GM04503 (cell line): ENCODE measurements around the gene WDR93.

Experiments used
- DNase-seq: peaks from one replicate; pipeline ENCODE4 v3.0.0-alpha.2; 2012; ENCODE audit warnings: low read depth

The WDR93 gene

DNA sequence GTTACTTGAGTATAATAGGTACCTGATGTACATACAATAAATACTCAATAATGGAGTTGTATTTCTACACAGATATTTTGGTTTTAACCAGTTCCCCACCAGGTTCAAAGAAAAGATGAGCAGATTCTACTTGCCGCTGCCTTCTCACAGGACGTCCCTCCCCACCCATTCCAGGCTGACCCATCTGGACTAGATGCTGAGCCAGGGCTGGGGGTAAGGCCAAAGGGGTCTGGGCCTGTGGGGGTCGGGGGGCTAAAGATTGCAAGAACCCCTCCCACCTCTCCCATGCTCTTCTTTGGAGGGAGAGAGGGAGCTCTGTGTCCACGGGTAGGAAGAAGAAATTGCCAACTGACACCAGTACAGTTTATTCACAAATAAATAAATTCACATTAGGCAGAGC is 58.9 kb downstream of the WDR93 start:
- DNase-seq: no peak

DNA sequence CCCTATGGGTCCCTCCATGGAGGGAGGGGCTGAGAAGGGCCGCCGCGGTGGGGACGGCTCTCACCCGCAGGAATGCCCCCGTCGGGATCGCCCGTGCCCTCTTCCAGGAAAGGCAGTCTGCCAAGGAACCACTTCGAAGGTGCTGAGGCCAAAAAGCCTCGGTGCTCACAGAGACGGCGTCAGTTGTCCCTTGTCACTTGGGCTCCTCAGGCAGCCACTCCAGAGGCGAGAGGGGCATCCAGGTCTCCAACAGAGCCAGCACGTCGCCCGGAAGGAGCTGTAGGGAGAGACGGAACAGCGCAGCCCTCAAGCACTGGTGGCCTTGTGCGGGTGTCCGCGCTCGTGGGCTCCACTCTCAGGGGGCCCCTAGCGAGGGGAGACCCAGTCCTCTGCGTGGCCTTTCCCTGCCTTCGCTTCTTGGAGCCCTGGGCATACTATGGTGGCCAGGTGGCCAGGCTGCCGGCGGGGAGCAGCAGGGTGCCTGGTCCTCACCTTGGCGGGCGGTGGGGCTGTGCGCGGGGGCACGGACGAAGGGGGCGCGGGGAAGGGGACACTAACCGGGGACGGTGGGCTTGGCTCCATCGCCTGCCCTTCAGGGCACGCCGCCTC is 59.4 kb downstream of the WDR93 start:
- DNase-seq: no peak

DNA sequence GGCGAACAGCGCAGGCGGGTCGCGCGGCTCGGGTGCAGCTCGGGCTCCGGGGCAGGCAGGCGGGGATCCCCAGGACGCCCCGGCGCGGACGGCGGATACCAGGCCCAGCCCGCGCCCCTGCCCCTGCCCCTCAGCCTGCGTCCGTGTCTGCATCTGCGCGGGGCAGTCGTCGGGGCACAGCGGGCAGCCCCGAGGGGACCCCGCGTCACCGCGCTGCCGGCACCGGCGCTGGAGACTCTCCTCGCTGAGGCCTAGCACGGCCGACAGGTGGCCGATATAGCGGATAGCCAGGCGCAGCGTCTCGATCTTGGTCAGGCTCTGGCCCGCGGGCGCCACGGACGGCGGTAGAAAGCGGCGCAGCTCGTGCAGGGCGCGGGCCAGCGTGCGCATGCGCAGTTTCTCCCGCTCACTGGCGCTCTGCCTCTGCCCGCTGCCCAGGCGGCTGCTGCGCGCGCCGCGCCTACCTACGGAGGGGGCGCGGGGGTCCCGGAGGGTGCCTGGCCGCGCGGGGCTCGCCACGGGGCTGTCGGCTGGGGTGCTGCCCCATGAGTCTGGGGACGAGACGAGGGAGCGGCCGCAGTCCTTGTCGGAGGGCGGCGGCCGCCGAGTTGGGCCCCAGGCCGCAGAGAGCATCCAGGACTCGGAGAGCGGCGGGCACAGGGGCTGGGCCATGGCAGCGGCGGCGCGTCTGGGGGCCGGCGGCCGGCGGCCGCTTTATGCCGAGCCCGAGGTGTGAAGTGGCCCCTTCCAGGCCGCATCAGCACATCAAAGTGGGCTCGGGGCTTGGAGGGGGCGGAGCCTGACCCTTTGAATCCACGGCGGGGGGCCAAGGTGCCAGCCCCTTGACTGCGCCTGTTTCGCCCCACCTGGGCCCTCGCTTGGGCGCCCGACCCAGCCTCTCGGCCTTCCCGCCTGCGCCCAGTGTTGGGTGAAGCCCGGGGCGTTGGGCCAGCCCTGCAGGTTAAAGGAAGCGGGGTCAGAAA is 60.2 kb downstream of the WDR93 start, which contains the start of gene MESP1:
Gene MESP1 (minus strand): TSS at position 690 of the 983 bp plus-strand sequence. CDS start 18 bp downstream, at position 672.
- no peak for DNase-seq

DNA sequence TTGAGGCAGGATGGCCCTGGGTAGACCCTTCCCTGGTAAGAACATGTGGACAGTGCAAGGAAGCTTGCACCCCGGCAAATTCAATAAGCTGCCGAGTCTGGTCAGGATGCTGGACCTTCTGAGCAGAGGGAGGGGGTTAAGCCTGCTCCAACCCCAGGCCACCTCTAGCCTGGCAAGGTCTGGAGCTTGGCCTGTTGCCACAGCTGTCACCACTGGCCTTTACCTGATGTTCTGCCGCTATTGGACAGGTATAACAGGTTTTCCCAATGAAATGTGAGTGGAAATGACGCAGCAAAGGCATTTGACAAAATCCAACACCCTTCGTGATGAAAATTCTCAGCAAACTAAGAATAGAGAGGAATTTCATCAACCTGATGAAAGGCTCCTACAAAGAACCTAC is 61.1 kb downstream of the WDR93 start:
- no peak for DNase-seq

DNA sequence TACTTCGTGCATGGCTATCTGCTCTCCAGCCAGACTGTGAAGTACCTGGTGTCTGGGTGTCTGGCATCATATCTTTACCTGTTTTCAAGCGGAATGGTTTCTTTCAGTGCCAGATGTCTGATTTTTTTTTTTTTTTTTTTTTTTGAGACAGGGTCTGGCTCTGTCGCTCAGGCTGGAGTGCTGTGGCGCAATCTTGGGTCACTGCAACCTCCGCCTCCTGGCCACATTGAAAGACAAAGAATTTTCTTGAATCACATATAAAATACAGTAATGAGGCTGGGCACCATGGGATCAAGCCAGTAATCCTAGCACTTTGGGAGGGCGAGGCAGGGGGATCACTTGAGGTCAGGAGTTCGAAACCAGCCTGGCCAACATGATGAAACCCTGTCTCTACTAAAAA is 63.2 kb downstream of the WDR93 start:
- DNase-seq: no peak

DNA sequence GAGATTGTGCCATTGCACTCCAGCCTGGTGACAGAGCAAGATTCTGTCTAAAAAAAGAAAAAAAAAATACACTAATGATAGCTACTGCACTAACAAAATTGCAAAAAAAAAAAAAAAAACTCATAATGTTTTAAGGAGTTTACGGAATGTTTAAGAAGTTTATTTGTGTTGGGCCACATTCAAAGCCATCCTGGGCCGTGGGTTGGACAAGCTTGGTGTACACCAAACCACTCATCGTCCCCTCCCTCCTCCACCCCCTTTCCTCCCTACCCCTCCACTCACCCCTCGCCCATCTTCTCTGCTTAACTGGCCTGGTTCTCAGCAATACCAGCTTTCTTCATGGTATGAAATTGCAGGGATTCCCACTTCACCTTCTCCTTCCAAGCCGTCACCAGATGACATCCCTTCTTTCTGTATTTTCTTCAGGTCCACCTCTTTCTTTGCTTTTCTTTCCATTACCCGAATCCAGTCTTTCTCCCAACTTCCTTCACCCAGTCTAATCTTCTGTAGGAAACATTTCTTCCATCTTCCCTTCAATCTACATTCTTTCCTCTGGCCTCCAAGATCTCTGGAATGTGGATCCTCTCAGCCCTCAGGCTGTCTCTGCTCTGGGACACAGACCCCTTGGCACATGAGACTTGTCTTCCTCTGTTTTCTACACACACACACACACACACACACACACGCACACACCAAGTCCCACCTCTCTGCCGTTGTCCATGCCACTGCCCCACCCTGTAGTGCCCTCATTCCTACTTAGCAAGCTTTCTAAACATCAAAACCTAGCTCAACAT is 63.9 kb downstream of the WDR93 start:
- DNase-seq: no peak

DNA sequence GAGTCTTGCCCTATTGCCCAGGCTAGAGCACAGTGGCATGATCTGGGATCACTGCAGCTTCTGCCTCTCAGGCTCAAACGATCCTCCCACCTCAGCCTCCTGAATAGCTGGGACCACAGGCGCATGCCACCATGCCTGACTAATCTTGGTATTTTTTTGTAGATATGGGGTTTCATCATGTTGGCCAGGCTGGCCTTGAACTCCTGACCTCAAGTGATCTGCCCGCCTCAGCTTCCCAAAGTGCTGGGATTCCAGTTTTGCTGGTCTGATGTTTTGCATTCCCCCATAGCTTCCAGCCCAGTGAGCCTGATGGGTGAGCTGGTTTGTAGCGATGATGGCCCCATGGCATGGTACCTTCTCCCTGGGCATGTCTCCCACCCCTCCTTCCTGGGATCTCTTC is 65.1 kb downstream of the WDR93 start:
- no peak for DNase-seq

DNA sequence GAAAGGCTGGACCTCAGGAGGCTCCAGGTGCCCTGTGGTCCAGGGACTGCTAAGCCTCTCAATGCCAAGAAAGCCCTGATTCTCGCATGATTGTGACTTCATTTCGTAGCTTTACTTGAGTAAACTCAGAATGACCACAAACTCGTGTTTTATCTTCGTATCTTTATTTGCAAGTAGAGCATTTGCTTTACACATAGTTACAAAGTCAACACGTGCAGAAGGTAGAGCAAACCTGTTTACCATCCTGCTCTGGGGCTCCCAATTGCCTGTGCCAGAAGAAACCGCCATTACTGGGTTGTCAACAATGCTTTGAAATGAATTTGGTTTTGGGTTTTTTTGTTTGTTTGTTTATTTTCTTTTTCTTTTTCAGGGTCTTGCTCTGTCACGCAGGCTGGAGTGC is 66.3 kb downstream of the WDR93 start:
- DNase-seq: no peak

DNA sequence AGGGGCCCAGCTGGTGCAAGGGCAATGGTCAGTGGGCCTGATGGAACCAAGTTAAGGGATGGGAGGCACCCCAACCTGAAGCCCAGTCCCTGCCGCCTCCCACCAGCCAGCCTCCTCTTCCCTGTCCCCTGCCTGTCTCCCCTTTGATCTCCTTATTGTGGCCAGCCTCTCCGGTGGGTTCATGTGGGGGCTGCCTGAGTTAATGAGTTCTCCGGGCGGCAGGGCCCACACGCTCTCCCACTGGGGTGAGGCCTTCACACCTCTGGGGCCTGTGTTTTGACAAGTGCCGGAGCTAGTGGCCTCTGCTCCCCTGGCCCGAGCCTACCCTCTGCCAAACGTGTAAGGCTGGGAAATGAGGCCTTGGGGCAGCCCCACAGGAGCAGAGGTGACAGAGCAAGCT is 67.7 kb downstream of the WDR93 start:
- no peak for DNase-seq

DNA sequence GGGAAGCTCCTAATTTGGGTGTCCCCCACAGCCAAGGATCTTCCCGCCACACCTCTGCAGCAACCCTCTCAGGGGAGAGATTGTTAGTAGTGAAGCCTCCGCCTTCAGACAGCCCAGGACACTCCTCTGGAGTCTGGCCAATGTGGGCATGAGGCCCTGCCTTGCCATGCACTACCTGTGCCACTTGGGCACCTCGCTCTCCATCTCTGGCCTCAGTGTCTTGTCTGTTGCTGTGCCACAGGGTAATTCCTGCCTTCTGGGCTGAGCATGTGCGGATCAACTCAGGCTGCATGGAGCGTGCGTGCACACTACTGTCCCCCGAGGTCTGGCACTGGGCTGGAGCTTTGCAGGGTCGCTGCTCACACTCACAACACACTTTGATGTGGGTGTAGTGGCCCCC is 68.4 kb downstream of the WDR93 start:
- no peak for DNase-seq

DNA sequence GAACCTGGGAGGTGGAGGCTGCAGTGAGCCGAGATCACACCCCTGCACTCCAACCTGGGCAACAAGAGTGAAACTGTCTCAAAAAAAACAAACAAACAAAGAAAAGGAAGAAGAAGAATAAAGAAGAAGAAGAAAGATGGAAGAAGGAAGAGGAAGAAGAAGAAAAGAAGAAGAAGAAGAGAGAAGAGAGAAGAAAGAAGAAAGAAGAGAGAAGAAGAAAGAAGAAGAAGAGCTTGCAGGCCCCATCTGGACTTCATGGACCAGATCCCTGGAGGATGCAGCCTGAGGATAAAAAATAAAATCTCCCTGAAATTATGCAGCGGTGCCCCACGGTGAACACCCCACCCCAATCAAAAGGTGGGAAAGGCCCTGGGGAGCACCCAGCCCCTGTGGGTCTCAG is 69.2 kb downstream of the WDR93 start:
- DNase-seq: no peak

DNA sequence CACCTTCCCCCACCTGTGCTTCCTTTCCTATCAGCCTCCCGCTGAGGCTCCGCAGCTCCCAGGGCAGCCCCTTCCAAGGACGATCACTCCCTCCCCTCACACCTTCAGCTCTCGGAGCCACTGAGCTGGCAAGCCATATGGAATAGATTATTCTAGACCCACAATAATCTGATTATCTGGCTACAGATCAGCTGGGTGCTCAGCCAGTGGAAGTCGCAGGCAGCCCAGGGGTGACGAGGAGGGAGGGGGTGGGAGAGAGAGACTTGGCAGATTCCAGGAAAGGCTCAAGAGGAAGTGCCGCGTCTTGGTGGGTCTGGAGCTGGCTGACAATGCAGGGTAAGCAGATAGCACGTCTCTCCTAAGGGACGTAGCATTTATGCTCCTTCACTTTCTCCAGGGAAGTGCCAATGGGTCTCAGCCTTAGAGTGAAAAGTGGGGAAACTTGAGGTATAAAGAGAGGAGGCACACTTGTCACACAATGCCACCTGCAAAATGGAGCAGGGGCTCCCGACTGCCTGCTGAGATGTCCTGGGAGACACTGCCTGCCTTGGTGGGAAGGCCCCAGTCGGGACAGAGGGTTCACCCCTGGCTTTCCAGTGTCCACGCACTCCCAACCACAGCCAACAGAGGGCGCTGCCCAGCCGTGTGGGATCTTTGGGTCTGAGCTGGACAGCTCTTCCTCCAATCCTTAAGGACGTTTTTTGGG is 69.8 kb downstream of the WDR93 start:
- no peak for DNase-seq

DNA sequence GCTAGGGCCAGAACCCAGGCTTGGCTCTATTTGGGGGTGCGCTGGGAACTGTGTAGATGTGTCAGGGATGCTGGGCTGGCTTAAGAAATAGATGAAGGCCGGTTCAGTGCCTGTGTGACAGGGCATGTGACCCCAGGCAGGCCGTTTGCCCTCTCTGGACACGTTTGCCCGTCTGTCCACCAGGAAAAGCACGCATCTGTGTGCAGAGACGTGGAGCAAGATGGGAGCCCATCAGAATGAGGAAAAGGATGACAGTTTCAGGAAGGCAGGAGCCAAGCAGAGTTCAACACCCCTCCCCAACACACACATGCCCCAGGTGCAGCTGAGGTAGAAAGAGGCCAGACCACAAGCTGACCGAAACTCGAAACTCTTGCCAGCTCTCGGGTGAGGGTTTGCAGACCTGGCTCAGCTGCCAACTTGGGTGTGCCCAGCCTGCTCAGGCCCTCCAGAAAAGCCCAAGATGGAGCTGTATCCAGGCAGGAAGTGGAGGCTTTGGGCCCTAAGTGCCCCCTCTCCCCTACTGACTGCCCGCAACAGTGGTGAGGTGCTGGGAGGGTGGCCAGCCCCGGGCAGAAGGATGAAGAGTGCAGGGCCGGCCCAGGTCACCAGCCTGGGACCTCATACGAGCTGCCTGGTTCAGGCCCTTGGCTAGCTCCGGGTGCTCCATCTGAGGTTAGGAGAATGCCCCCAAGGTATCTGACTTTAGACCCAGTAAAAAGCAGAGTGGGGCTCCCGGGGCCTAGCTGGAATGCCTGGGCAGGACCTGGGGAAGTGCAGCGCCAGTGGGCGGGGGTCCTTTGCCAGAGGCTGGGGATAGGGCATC is 70.6 kb downstream of the WDR93 start:
- no peak for DNase-seq

DNA sequence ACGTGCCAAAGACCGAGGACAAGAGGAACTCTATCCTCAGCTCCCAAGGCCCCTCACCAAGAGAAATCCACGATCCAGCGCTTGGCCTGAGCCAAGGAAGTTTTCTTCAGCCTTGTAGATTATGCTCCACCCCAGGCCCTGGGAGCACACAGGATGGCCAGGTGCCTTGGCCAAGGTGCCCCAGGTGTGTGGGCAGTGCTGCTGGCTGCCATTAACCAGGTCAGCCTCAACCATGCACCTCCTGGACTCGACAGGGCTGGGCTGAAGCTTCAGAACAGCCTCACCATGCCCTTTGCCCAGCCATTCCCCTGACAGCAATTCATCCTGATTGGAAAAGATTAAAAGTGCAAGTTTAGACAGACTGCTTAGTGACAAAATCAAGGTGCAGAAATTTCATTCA is 71.3 kb downstream of the WDR93 start:
- no peak for DNase-seq

DNA sequence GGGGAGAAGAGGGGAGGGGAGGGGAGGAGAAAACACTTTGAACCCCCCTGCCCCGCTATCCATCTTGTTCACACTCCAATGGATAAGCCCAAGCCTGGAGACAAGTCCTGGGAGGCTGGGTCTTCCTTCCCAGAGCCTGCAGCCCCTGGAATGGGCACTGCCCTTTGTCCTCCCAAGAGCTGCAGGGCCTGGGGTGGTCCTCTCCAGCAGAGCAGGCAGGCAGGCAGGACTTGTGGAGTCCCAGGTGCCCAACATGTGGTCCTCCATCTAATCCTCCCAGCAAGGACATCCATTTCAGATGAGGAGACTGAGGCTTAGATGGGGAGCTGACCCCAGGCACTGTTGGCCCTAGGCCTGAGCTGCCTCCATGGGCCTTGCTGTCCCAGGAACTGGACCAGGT is 75.1 kb downstream of the WDR93 start:
- no peak for DNase-seq

DNA sequence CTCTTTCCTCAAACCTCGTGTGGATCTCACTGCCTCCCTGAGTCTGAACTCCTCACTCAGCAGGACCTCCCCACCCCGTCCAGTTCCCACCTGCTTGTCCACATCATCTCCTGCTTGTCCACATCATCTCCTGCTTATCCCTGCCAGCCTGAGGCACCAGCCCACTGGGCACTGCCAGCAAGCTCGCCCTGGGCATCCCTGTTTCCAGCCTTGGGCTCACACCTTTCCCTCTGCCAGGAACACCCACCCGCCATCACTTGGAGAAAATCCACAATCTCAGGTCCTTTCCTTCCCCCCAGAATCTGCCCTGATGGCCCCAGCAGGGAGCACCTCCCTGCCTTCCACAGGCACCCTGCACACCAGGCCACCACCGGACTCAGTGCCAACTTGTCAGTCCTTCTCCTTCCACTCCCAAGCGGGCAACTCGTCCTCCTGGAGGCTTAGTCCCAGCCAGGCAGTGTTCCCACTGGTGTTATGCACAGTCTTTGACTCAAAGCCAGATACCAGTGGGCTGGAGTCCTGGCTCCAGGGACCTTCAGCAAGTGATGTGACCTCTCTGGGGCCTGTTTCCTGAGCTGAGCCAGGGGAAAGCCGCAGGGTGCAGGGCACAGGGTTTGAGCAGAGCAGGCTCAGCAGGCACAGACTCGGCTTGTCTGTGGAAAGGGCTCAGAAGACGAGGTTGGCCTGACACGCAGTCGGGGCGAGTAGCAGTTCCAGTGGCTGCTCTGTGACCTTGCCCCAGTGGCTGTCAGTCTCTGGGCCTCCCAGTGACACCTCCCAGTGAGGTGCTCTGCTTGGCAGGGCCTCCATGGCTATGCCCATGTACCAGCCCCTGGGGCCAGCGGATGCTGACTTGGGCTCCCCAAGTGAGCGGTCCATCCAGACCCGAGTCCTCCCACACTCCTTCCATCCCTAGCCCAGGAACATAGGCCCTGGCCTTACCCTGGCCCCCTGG is 76.0 kb downstream of the WDR93 start:
- DNase-seq: no peak

DNA sequence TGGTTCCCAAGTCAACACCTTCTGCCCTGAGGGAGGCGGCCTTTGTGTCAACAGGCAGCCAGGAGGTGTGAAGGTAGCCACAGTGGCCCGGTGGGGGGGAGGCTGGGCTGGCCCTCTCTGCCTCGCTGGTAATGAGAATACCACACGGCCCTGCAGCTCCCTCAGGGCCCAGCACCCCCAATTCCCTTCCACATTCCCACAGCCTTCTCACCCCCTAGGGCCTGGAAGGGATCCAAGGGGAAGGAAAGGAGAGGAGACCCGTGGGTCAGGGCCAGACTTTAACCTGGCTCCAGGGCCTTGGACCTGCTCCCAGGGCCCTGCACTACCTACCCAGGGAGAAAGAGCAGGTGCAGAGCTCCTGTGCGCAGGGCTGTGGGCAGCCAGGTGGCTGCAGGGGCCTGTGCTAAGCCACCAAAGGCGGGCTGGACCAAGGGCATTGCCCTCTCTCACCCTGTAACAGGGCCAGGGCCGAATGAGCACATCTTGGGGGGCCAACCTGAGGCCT is 76.9 kb downstream of the WDR93 start:
- DNase-seq: no peak

DNA sequence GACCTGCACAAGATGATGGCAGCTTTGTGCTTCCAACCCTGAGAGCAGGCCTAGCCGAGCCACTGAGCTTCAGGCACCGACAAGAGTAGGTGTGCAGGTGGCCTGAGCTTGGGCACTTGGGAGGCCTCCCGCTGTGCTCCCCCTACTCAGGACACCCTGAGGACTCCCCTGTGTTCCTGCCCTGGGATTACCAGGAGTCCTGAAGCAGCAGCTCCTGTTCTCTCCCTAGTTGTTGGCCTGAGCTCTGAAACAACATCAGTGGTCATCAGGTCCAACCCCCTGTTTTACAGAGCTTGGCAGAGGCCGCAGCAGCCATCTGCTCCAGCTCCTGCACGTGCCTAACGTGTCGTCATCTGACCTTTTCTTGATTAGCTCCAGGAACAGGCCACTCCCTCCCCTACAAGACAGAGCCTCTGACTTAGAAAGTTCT is 77.5 kb downstream of the WDR93 start:
- DNase-seq: peak; percentile 31

DNA sequence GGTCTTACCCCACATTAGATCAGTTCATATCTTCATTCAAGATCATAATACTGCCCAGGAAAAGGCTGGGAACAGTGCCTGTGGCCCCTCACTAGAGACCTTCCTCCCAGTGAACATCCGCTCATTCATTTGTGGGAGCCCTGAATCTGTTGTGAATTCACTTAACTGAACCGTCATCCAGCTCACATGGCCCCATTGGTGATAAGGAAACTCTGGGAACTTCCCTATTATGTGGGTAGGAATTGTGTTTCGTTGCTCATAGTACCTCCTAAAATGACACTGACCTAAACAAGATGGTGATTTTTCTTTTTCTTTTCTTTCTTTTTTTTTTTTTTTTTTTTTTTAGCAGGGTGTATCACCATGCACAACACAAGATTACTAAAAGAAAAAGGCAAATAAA is 78.8 kb downstream of the WDR93 start:
- no peak for DNase-seq

DNA sequence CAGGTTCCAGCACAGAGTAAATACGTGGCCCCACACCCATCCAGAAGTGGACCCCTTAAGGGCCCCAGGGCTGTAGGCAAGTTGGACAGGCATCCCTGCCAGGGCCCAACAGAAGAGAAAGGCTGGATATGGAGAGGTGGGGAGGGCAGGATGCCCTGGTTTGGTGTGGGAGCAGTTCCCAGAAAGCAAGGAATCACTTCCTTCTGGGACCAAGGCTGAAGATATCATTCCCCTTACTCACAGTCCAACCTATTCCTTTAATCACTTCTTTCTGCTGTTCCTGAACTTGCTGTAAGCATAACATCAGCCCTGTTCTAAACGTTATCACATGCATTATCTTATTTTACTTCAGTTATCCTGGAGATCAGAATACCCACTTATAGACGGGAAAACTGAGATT is 79.4 kb downstream of the WDR93 start:
- DNase-seq: no peak
